HCT116 (cell line): ENCODE results near the gene CA10. TPM values are rescaled to one million over a fixed set of nuclear protein-coding genes. Genes with fewer than 3 reads are reported as not detected.
A peak's percentile ranks its signal among the peaks of the same experiment; 100 is the strongest.

Source experiments
- ATAC-seq: fragments of 200-7000 bp; cut with Tn5 transposase; 2 replicates; pipeline ENCODE4 v1.9.1; 2020; ENCODE audit warnings: mild to moderate bottlenecking, moderate library complexity
- Bru-seq: library from RNA; stranded (reverse); fragments of 400-500 nt; gene quantifications from one replicate; lab custom pipeline; 2021; lab: Mats Ljungman, UMichigan
- BruChase-seq, 2 experiments: library from RNA; stranded (reverse); fragments of 400-500 nt; gene quantifications; one replicate each; lab custom pipeline; 2021; lab: Mats Ljungman, UMichigan
- BruUV-seq: library from RNA; stranded (reverse); fragments of 400-500 nt; replicated peaks from 2 replicates; lab custom pipeline; 2021; lab: Mats Ljungman, UMichigan
- CTCF ChIA-PET: fragments of 300-600 bp; sonication (Branson Sonifier 250); formaldehyde crosslinking; loops from one replicate; lab custom pipeline; 2021; ENCODE audit warnings: antibody characterized with exemption; lab: Charles Lee
- POLR2A ChIA-PET: fragments of 300-600, 350-600 bp; sonication (Branson Sonifier 250); formaldehyde crosslinking; loops from one replicate; lab custom pipeline; 2021; ENCODE audit warnings: antibody characterized with exemption; lab: Charles Lee
- RAD21 ChIA-PET, 2 experiments: fragments of 300-600 bp; sonication (Branson Sonifier 250); formaldehyde crosslinking; loops; one replicate each; lab custom pipeline; 2023; ENCODE audit warnings: low total read pairs in 2 of 2; ENCODE audit not compliant: uncharacterized antibody in 2 of 2, unreplicated experiment in 2 of 2, low non-redundant PET in 1 of 2; lab: Charles Lee
- DNase-seq: peaks from one replicate; pipeline ENCODE4 v3.0.0-alpha.2; 2010; ENCODE audit warnings: low read depth, low spot score
- H2AFZ ChIP-seq: fragments of 200-600 bp; shearing (Covaris generic), sonication (generic); 2 replicates; pipeline ENCODE4 v1.6.1; 2017; ENCODE audit warnings: low read depth, mixed run types, mixed read lengths, antibody characterized with exemption, low read length; ENCODE audit not compliant: poor library complexity, severe bottlenecking
- H3K27ac ChIP-seq: 2 replicates; pipeline ENCODE4 v1.5.1; 2012; ENCODE audit warnings: low read depth, low read length
- H3K27me3 ChIP-seq: fragments of 200-600 bp; sonication (generic); 2 replicates; pipeline ENCODE4 v1.6.1; 2016; ENCODE audit warnings: mixed run types, low read length, mixed read lengths; ENCODE audit not compliant: insufficient read depth
- H3K36me3 ChIP-seq, 2 experiments: fragments of 200-500 bp in 1 of 2; fragments of 200-600 bp in 1 of 2; sonication (Bioruptor generic) in 1 of 2; sonication (generic) in 1 of 2; 2 replicates each; pipeline versions ENCODE4 v1.5.1 to v1.6.1; 2014 to 2016; ENCODE audit warnings: low read length in 2 of 2, inconsistent platforms in 1 of 2, mixed read lengths in 1 of 2, mixed run types in 1 of 2; ENCODE audit not compliant: insufficient read depth in 2 of 2, control insufficient read depth in 1 of 2
- H3K4me1 ChIP-seq, 2 experiments: fragments of 200-600 bp in 1 of 2; sonication (generic) in 1 of 2; 2 replicates each; pipeline versions ENCODE4 v1.5.1 to v1.6.1; 2012 to 2017; ENCODE audit warnings: low read length in 2 of 2, inconsistent platforms in 1 of 2, mild to moderate bottlenecking in 1 of 2, mixed read lengths in 1 of 2, mixed run types in 1 of 2, moderate library complexity in 1 of 2; ENCODE audit not compliant: insufficient read depth in 2 of 2, control insufficient read depth in 1 of 2
- H3K4me2 ChIP-seq: fragments of 200-600 bp; sonication (generic); 2 replicates; pipeline ENCODE4 v1.6.1; 2017; ENCODE audit warnings: mixed run types, low read length, mixed read lengths
- H3K4me3 ChIP-seq, 2 experiments: fragments of 200-600 bp in 1 of 2; sonication (generic) in 1 of 2; replicated peaks in 1 of 2; 2 replicates each; pipeline ENCODE4 v1.5.1; 2011 to 2016; ENCODE audit warnings: low read length in 2 of 2, control low read depth in 1 of 2, low read depth in 1 of 2, mild to moderate bottlenecking in 1 of 2, mixed read lengths in 1 of 2, mixed run types in 1 of 2
- H3K79me2 ChIP-seq: fragments of 200-600 bp; sonication (generic); 2 replicates; pipeline ENCODE4 v1.6.1; 2017; ENCODE audit warnings: mild to moderate bottlenecking, mixed run types, low read length, moderate library complexity, mixed read lengths; ENCODE audit not compliant: insufficient read depth
- H3K9ac ChIP-seq: fragments of 200-600 bp; sonication (generic); 2 replicates; pipeline ENCODE4 v1.6.1; 2016; ENCODE audit warnings: low read length, mixed read lengths
- H3K9me2 ChIP-seq: fragments of 200-600 bp; sonication (generic), shearing (Covaris generic); 2 replicates; pipeline ENCODE4 v1.6.1; 2017; ENCODE audit warnings: mixed run types, mild to moderate bottlenecking, moderate library complexity; ENCODE audit not compliant: insufficient read depth
- H3K9me3 ChIP-seq, 2 experiments: fragments of 200-500 bp in 1 of 2; fragments of 200-600 bp in 1 of 2; sonication (Bioruptor generic) in 1 of 2; sonication (generic) in 1 of 2; 2 replicates each; pipeline ENCODE4 v1.6.1; 2014 to 2017; ENCODE audit warnings: low read length in 2 of 2, mixed read lengths in 2 of 2, inconsistent platforms in 1 of 2, low read depth in 1 of 2, mild to moderate bottlenecking in 1 of 2, mixed run types in 1 of 2, moderate library complexity in 1 of 2; ENCODE audit not compliant: control insufficient read depth in 1 of 2, insufficient read depth in 1 of 2
- H4K20me1 ChIP-seq: fragments of 200-600 bp; sonication (generic), shearing (Covaris generic); 2 replicates; pipeline ENCODE4 v1.6.1; 2017; ENCODE audit warnings: mixed run types, mild to moderate bottlenecking, moderate library complexity; ENCODE audit not compliant: insufficient read depth
- CBX3 ChIP-seq: IDR thresholded peaks from 2 replicates; pipeline ENCODE4 v1.6.1; 2012; ENCODE audit warnings: low read depth
- CEBPB ChIP-seq: IDR thresholded peaks from 2 replicates; pipeline ENCODE4 v1.6.1; 2012; ENCODE audit warnings: low read depth
- ELF1 ChIP-seq: IDR thresholded peaks from 2 replicates; pipeline ENCODE4 v1.6.1; 2012; ENCODE audit warnings: low read depth, borderline replicate concordance
- FOSL1 ChIP-seq: IDR thresholded peaks from 2 replicates; pipeline ENCODE4 v1.6.1; 2012; ENCODE audit warnings: low read depth
- POLR2A ChIP-seq: IDR thresholded peaks from 2 replicates; pipeline ENCODE4 v1.7.0; 2011; ENCODE audit warnings: borderline replicate concordance; ENCODE audit not compliant: insufficient read depth, insufficient read length; ENCODE audit errors: extremely low read depth
- POLR2AphosphoS5 ChIP-seq: IDR thresholded peaks from 2 replicates; pipeline ENCODE4 v1.6.1; 2011; ENCODE audit warnings: mild to moderate bottlenecking, low read depth, low read length, moderate library complexity
- RAD21 ChIP-seq: IDR thresholded peaks from 2 replicates; pipeline ENCODE4 v1.6.1; 2012; ENCODE audit warnings: low read depth, mild to moderate bottlenecking
- REST ChIP-seq: IDR thresholded peaks from 2 replicates; pipeline ENCODE4 v1.6.1; 2012; ENCODE audit warnings: low read depth
- SP1 ChIP-seq: IDR thresholded peaks from 2 replicates; pipeline ENCODE4 v1.6.1; 2012; ENCODE audit warnings: low read depth
- YY1 ChIP-seq: IDR thresholded peaks from 2 replicates; pipeline ENCODE4 v1.6.1; 2011; ENCODE audit warnings: low read length, low read depth, moderate library complexity, mild to moderate bottlenecking; ENCODE audit not compliant: insufficient replicate concordance; ENCODE audit errors: extremely low read depth
- ZFX ChIP-seq: fragments of 450-650 bp; IDR thresholded peaks from 2 replicates; pipeline ENCODE4 v1.6.1; 2017
- ZNF274 ChIP-seq: fragments of 200-500 bp; sonication (Bioruptor generic); IDR thresholded peaks from 2 replicates; pipeline ENCODE4 v1.6.1; 2014; ENCODE audit warnings: mild to moderate bottlenecking, low read depth, low read length, inconsistent platforms
- intact Hi-C: fragments of 100-400 bp; cut with micrococcal nuclease; formaldehyde crosslinking; loops from 2 replicates; pipeline ENCODE4 v1.10.0; 2022
- long read RNA-seq: library from polyadenylated mRNA; unstranded; transcript quantifications from one replicate; pipeline ENCODE4 v2.0.0, GENCODE V29; 2021; ENCODE audit not compliant: unreplicated experiment
- polyA plus RNA-seq: library from polyadenylated mRNA; unstranded; fragments of >200 nt; gene quantifications from 2 replicates; pipeline ENCODE4 v1.2.1, GENCODE V29; 2012; ENCODE audit warnings: missing spikeins
- total RNA-seq: library from RNA; stranded (reverse); gene quantifications from one replicate; pipeline ENCODE4 v1.2.1, GENCODE V29; 2021; ENCODE audit not compliant: unreplicated experiment
- TF ChIP-seq, protein P1 (sequence below): IDR thresholded peaks from 2 replicates; pipeline ENCODE4 v1.6.1; 2012
- TF ChIP-seq, protein P2 (sequence below): IDR thresholded peaks from 2 replicates; pipeline ENCODE4 v1.6.1; 2011; ENCODE audit warnings: mild to moderate bottlenecking, low read length, moderate library complexity; ENCODE audit not compliant: insufficient replicate concordance; ENCODE audit errors: extremely low read depth

The CA10 gene
- total RNA-seq (not detected), Bru-seq, nascent RNA (percentile 0 among the genes with signal in this experiment), BruChase-seq, experiment 1, labeled RNA remaining after a 6-hour chase (not detected), BruChase-seq, experiment 2, labeled RNA remaining after a 2-hour chase (percentile 0 among the genes with signal in this experiment)
- not detected in 2 replicates for polyA plus RNA-seq
- long read RNA-seq = 0 reads

GRCh38 chr17:52158450-52159042, at the start of gene CA10:
Gene CA10, minus strand, starts transcription at chr17:52158714.
- H3K4me2 ChIP-seq = no peak within 1 kb of the TSS
- H3K79me2 ChIP-seq = no peaks in the 10 kb centered on the region
- H2AFZ ChIP-seq = no peak within 1 kb of the TSS
- RAD21 ChIA-PET = no interaction called here
- no peaks in the 10 kb centered on the region for H3K27me3 ChIP-seq
- no peak within 1 kb of the TSS for H3K9ac ChIP-seq
- TF ChIP-seq ELF1 (no peak), ZNF274 (no peak), FOSL1 (no peak), YY1 (no peak), RAD21 (no peak), ZFX (no peak)
- TF ChIP-seq, protein P1, sequence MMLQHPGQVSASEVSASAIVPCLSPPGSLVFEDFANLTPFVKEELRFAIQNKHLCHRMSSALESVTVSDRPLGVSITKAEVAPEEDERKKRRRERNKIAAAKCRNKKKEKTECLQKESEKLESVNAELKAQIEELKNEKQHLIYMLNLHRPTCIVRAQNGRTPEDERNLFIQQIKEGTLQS = no peak
- no peak within 1 kb of the TSS for H3K27ac ChIP-seq
- peaks cover 37 to 51% of the 10 kb centered on the region in 2 experiments; a peak in 3 of 4 replicates for H3K9me3 ChIP-seq
- H3K9me2 ChIP-seq = no peaks in the 10 kb centered on the region
- no TSS peak for BruUV-seq
- no peak for ATAC-seq
- CTCF ChIA-PET = no interaction called here
- no peaks in the 10 kb centered on the region for H4K20me1 ChIP-seq
- POLR2A ChIA-PET = no interaction called here
- no peak for DNase-seq
- H3K4me1 ChIP-seq = no peaks in the 10 kb centered on the region
- H3K4me3 ChIP-seq = no peak within 1 kb of the TSS
- intact Hi-C loops = no loop called here
- H3K36me3 ChIP-seq = no peaks in the 10 kb centered on the region

- Histone ChIP-seq H3K36me3 (no peaks in the 10 kb centered on the region), H3K9me2 (no peaks in the 10 kb centered on the region), H3K9ac (no peak overlapping the region), H3K4me3 (no peak overlapping the region), H3K9me3 (peaks cover 24 to 28% of the 10 kb centered on the region in 2 experiments; a peak in 2 of 4 replicates), H3K79me2 (no peaks in the 10 kb centered on the region), H3K27me3 (no peaks in the 10 kb centered on the region), H3K4me1 (no peaks in the 10 kb centered on the region; a peak in 1 of 4 replicates), H3K4me2 (no peak overlapping the region), H4K20me1 (no peaks in the 10 kb centered on the region), H2AFZ (no peak overlapping the region), H3K27ac (no peak overlapping the region)
- ChIA-PET CTCF (no interaction called here), RAD21 (no interaction called here), POLR2A (no interaction called here)
- no peak for DNase-seq
- intact Hi-C loops = no loop called here
- BruUV-seq = no TSS peak
- no peak for ATAC-seq
- TF ChIP-seq, protein P1 = no peak
- TF ChIP-seq REST = no peak
- TF ChIP-seq CBX3 = no peak
- TF ChIP-seq, protein P2, sequence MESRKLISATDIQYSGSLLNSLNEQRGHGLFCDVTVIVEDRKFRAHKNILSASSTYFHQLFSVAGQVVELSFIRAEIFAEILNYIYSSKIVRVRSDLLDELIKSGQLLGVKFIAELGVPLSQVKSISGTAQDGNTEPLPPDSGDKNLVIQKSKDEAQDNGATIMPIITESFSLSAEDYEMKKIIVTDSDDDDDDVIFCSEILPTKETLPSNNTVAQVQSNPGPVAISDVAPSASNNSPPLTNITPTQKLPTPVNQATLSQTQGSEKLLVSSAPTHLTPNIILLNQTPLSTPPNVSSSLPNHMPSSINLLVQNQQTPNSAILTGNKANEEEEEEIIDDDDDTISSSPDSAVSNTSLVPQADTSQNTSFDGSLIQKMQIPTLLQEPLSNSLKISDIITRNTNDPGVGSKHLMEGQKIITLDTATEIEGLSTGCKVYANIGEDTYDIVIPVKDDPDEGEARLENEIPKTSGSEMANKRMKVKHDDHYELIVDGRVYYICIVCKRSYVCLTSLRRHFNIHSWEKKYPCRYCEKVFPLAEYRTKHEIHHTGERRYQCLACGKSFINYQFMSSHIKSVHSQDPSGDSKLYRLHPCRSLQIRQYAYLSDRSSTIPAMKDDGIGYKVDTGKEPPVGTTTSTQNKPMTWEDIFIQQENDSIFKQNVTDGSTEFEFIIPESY = no peak
- TF ChIP-seq RAD21 = no peak
- no peak for TF ChIP-seq POLR2A
- TF ChIP-seq CEBPB = no peak
- TF ChIP-seq POLR2AphosphoS5 = no peak
- TF ChIP-seq SP1 = no peak
These were observed 49.3 kb upstream of the CA10 start for GRCh38 chr17:52207796-52208195.
